ENCODE results near the gene PNPLA7.

DNA sequence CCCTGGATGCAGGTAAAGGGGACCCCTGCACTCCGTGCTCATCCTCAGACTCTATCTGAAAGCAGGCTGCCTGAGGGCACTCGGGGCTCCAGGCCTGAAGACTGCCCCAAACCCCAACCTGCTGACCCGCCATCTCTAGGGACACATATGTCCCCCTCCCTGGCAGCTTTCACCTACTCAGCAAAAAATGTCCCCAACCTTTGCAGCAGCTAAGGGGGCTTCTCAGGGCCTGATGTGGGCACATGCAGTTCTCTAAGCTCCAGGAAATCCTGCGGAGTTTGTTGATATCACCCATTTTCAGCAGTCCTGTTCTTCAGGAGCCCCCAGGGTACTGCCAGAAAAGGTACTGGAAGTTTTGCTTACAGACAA lies 30.7 kb upstream of the PNPLA7 start:
- no peak for TF ChIP-seq EGR1 (IDR thresholded peaks at IDR 0.05; ENCODE audit: low read depth)
- no peak for TF ChIP-seq SIN3A (IDR thresholded peaks at IDR 0.05; ENCODE audit: low read depth)
- TF ChIP-seq, protein P1, sequence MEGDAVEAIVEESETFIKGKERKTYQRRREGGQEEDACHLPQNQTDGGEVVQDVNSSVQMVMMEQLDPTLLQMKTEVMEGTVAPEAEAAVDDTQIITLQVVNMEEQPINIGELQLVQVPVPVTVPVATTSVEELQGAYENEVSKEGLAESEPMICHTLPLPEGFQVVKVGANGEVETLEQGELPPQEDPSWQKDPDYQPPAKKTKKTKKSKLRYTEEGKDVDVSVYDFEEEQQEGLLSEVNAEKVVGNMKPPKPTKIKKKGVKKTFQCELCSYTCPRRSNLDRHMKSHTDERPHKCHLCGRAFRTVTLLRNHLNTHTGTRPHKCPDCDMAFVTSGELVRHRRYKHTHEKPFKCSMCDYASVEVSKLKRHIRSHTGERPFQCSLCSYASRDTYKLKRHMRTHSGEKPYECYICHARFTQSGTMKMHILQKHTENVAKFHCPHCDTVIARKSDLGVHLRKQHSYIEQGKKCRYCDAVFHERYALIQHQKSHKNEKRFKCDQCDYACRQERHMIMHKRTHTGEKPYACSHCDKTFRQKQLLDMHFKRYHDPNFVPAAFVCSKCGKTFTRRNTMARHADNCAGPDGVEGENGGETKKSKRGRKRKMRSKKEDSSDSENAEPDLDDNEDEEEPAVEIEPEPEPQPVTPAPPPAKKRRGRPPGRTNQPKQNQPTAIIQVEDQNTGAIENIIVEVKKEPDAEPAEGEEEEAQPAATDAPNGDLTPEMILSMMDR (IDR thresholded peaks at IDR 0.05 in 2 of 3, conservative IDR thresholded peaks at IDR 0.05 in 1 of 3; ENCODE audit: borderline replicate concordance in 1 of 3, insufficient read depth in 1 of 3, low read depth in 2 of 3, low read length in 2 of 3), result no peak
- TF ChIP-seq, protein P2, sequence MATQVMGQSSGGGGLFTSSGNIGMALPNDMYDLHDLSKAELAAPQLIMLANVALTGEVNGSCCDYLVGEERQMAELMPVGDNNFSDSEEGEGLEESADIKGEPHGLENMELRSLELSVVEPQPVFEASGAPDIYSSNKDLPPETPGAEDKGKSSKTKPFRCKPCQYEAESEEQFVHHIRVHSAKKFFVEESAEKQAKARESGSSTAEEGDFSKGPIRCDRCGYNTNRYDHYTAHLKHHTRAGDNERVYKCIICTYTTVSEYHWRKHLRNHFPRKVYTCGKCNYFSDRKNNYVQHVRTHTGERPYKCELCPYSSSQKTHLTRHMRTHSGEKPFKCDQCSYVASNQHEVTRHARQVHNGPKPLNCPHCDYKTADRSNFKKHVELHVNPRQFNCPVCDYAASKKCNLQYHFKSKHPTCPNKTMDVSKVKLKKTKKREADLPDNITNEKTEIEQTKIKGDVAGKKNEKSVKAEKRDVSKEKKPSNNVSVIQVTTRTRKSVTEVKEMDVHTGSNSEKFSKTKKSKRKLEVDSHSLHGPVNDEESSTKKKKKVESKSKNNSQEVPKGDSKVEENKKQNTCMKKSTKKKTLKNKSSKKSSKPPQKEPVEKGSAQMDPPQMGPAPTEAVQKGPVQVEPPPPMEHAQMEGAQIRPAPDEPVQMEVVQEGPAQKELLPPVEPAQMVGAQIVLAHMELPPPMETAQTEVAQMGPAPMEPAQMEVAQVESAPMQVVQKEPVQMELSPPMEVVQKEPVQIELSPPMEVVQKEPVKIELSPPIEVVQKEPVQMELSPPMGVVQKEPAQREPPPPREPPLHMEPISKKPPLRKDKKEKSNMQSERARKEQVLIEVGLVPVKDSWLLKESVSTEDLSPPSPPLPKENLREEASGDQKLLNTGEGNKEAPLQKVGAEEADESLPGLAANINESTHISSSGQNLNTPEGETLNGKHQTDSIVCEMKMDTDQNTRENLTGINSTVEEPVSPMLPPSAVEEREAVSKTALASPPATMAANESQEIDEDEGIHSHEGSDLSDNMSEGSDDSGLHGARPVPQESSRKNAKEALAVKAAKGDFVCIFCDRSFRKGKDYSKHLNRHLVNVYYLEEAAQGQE (IDR thresholded peaks at IDR 0.05; ENCODE audit: low read depth), result no peak
- no peak for TF ChIP-seq EZH2 (IDR thresholded peaks at IDR 0.05)
- TF ChIP-seq, protein P3, sequence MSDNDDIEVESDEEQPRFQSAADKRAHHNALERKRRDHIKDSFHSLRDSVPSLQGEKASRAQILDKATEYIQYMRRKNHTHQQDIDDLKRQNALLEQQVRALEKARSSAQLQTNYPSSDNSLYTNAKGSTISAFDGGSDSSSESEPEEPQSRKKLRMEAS (IDR thresholded peaks at IDR 0.05), result no peak
- no peak for TF ChIP-seq POLR2AphosphoS5 (IDR thresholded peaks at IDR 0.05; ENCODE audit: low read depth, low read length)
- TF ChIP-seq EZH2phosphoT487 (IDR thresholded peaks at IDR 0.05; ENCODE audit: borderline replicate concordance), result no peak
- no peak for TF ChIP-seq YY1 (IDR thresholded peaks at IDR 0.05; ENCODE audit: extremely low read depth, insufficient replicate concordance, low read depth, low read length)
